Measurements from ENCODE around the gene CRMP1.

CRMP1 gene

GRCh38 chr4:5888222-5889001 lies 4.5 kb downstream of the CRMP1 start:
- no peak for DNase-seq (ENCODE audit: low spot score)

GRCh38 chr4:5887361-5888221 lies 5.3 kb downstream of the CRMP1 start:
- no peak for DNase-seq (ENCODE audit: low spot score)

- DNase-seq (ENCODE audit: low spot score): no peak
Observed at GRCh38 chr4:5887011-5887360, 5.9 kb downstream of the CRMP1 start.

GRCh38 chr4:5885733-5886132 lies 7.2 kb downstream of the CRMP1 start:
- no peak for DNase-seq (ENCODE audit: low spot score)

DNA sequence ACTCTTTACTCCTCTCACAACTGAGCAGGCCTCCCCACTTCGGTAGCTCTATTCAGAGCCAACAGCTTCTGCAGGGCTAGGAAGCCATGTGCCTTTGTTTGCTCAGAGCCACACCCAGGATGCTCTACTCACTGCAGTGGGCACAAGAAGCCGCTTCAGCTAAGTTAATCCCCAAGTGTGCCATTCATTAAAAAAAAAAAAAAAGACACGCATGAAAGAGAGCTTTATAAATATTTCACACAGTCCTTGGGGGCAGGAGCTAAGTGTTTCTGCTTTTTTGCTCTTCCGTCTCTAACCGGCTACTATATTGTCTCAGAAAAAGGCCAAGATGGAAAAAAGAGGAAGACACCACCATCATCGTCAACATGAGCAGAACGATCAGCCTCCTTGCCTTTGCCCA lies 8.1 kb downstream of the CRMP1 start:
- no peak for DNase-seq (ENCODE audit: low spot score)

GRCh38 chr4:5883916-5884315 lies 9.0 kb downstream of the CRMP1 start:
- no peak for DNase-seq (ENCODE audit: low spot score)

- no peak for DNase-seq (ENCODE audit: low spot score)
Observed at GRCh38 chr4:5882947-5883346, 9.9 kb downstream of the CRMP1 start.

GRCh38 chr4:5881340-5881739 lies 11.5 kb downstream of the CRMP1 start:
- DNase-seq (ENCODE audit: low spot score): no peak

DNA sequence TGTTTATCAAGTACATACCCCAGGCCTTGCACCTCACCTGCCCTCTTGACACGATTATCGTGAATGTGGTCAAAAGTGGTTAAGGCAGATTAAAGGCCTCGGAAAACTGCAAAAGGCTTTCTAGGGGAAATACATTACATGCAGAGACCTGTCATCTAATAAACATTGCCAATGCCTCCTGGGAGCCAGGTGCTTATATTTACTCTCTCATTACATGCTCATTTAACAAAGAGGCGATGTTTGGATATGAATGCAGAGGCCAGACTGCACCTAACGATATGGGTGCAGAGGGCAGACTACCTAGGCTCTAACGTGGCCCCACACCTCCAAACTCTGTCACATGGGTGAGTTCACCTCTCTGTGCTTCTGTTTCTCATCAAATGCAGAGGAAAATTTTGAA lies 14.5 kb downstream of the CRMP1 start:
- no peak for DNase-seq (ENCODE audit: low spot score)

GRCh38 chr4:5877392-5877791 lies 15.5 kb downstream of the CRMP1 start:
- no peak for DNase-seq (ENCODE audit: low spot score)

DNA sequence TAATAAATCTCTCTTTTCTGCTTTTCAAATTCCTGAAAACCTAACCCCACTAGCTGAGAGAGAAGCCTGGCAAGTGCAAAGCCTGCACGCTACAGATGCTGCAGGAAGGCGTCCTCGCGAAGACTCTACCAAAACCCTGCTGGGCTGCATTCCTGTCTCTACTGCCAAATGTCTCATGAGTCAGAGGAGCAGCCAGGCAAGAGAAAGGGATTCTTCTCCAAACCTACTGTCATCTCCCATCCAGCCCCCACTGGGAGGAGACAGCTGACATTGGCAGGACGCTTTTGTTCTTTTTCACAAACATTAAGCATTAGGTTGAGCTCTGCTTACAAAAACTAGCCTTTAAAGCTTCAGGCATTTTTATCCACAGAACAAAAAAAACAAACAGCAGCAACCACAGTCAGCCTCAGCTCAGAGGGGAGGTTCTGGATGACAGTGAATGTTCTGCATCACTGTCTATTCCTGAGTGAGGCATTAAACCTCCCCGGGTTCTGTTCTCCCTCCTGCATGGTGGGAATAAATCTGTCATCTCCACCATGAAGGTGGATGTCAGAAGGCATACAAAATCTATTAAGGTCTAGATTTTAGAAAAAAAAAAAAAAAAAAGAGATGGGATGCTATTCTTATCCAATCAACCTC lies 18.0 kb downstream of the CRMP1 start:
- DNase-seq (ENCODE audit: low spot score): peak; percentile 77

- DNase-seq (ENCODE audit: low spot score): no peak
Observed at GRCh38 chr4:5870701-5871100, 22.2 kb downstream of the CRMP1 start.

- no peak for DNase-seq (ENCODE audit: low spot score)
Observed at GRCh38 chr4:5869966-5870619, 22.8 kb downstream of the CRMP1 start.

DNA sequence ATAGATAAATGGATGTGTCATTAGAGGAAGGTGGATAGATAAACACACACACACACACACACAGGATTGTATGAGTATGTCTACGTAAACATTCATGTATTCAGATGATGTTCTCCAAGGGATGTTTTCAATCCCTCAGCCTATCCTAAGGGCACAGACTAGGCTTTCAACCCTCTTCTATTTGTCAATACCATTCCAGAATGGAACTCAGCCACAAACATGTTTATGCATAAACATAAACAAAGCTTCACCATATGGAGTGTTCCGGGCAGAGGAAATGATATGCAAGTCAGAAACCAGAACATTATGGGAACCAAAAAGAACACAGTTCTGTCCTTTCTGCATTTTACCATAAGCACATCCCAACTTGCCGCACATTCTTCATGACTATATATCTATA lies 25.0 kb downstream of the CRMP1 start:
- DNase-seq (ENCODE audit: low spot score): no peak

DNA sequence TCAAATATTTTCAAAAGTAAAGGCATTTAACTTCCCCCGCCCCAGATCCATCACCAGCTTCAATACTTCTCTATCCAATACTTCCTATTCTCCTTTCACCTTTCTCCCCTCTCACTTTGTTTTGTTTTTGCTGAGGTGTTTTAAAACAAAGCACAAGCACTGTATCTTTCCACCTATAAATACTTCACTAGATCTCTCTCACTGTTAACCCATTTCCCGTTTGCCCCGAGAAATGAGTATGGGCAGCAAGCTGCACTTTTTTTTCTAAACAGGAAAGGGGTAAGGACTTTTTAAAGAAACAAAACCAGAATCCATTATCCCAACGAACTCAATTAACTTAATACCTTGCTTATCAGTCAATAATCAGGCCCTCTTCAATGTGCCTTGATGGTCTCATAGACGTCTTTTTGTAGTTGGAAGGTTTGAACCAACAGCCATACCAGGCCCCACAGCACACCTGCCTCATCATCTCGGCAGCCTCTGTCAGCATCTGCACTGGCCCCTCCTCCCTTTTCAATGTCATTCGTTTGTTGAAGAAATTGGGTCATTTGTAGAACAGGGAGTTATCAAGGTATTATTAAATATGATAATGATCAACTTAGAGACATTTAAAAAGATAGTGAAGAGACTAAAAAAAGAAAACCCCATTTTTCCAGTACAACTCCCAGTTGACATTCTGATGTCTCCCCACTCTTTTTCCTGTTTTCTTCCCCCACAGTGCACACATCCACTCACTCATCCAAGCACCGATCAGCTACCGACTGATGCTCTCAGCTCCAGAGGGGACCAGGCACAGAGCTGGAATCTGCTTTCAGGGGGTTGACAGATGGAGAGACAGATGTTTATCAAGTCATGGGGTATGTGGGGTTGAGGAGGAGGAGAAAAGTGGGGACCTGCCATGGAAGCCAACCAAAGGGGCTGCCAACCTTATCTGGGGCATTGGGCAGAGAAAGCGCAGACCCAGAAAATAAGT lies 25.8 kb downstream of the CRMP1 start:
- no peak for DNase-seq (ENCODE audit: low spot score)

DNA sequence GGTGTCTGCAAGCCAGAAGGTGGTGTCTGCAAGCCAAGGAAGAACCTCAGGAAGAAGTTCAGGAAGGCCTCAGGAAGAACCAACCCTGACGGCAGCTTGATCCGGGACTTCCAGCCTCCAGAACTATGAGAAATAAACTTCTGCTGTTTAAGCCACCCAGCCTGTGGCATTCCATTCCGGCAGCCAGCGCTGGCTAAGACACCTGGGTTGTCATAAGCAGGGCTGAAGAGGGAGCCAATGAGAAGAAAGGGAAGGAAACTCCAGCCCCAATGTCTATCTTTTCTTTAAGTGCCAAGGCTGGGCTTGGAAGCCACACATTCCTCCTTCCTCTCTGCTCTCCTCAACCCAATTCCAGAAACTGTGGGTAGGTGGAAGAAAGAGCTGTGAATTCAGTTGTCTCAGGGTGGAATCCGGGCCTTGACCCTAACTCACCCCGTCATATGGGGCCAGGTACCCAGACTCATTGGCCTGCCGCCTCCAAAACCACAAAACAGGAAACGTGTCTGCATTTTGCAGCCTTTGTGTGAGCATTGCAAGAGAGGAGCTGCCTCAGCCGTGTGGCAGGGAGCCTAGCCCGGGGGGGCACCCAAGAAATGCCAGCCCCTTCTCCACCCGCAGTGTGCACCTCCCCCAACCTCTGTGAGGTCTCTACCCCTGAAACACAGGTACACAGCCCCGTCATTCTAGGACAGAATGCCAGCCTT lies 26.8 kb downstream of the CRMP1 start:
- no peak for DNase-seq (ENCODE audit: low spot score)

GRCh38 chr4:5863461-5864113 lies 29.3 kb downstream of the CRMP1 start:
- peak; percentile 63 for DNase-seq (ENCODE audit: low spot score)

DNA sequence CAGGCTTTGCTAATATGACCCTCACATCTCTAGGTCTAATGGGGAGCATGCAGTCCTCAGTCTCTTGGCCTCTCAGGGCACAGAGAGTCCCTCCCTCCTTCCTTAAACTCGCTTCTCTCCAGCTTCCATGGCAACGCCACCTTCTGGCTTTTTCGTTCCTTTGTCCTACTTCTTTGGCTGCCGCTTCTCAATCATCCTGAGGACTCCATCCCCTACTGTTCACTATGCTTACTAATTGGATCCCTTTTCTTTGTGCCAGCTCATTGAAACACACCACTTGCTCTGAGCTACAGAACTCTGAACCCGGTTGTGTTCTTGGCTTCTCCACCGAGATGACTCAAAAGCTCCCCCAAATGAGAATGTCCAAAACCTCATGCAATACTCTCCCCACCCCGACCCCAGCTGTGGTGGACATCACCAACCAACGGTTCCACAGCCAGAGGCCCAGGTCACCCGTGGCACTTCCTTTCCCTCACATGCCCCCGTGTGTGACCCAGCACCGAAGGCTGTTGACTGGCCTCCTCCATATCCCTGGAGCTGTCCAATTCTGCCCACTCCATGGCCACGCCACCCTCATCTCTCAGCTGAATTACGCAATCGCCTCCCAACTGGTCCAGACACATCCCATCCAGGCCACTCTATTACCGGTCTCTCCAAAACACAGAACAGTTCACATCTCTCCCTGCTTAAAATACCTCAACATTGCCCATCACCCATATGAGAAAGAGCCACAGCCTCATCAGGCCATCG lies 34.7 kb downstream of the CRMP1 start:
- DNase-seq (ENCODE audit: low spot score): no peak

- DNase-seq (ENCODE audit: low spot score): no peak
Observed at GRCh38 chr4:5857199-5857598, 35.7 kb downstream of the CRMP1 start.

Data from AG08395 (cell line).